Measurements from ENCODE around the gene ARMC8.

DNA sequence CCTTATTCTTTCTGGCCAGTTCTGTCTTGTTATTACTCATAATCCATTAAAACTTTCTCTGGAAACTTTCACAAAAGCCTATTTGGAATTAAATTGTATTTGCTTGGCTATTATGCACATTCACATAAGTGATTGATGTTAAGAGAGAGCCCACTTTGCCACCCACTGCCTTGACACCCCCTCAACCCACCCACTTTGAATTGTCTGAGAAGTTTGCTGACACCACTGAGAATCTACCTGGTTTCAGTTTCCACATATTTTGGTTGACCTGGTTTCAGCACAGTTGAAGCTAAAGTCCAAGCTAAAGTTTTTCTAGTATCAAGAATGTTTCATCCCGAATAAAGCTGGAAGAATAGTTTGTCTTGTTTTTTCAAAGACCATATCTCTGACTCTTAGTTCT, 70.9 kb downstream of the ARMC8 start:
- TF ChIP-seq CTCF (IDR thresholded peaks at IDR 0.05), result no peak
- TF ChIP-seq POLR2A (IDR thresholded peaks at IDR 0.05), result no peak
